Natural killer cell (primary cell): ENCODE measurements around the gene SCT. TPM values are rescaled to one million over a fixed set of nuclear protein-coding genes. Genes with fewer than 3 reads are reported as not detected.

Source experiments
- ATAC-seq, 3 donors: fragments of 150-1000 bp in 2 of 3; fragments of 200-7000 bp in 1 of 3; cut with Tn5 transposase; 1 replicate in 1 of 3; 2 replicates in 2 of 3; pipeline ENCODE4 v1.10.0; 2021; ENCODE audit warnings: mild to moderate bottlenecking in 2 of 3, moderate library complexity in 2 of 3
- DNase-seq, 2 donors: peaks; one replicate each; pipeline versions ENCODE4 v3.0.0 to v3.0.0-alpha.2; 2013 to 2021; ENCODE audit warnings: mixed read lengths in 1 of 2
- H3K27ac ChIP-seq: one replicate; pipeline ENCODE4 v1.5.1; 2013; ENCODE audit warnings: mild to moderate bottlenecking, low read length
- H3K27me3 ChIP-seq: one replicate; pipeline ENCODE4 v1.6.1; 2013; ENCODE audit warnings: low read length; ENCODE audit not compliant: control insufficient read depth, insufficient read depth
- H3K36me3 ChIP-seq: one replicate; pipeline ENCODE4 v1.6.1; 2013; ENCODE audit warnings: low read length; ENCODE audit not compliant: control insufficient read depth, insufficient read depth
- H3K4me1 ChIP-seq: one replicate; pipeline ENCODE4 v1.6.1; 2013; ENCODE audit warnings: low read length; ENCODE audit not compliant: control insufficient read depth, insufficient read depth
- H3K4me3 ChIP-seq: one replicate; pipeline ENCODE4 v1.5.1; 2013; ENCODE audit warnings: low read length
- H3K9me3 ChIP-seq: one replicate; pipeline ENCODE4 v1.6.1; 2013; ENCODE audit warnings: low read length; ENCODE audit not compliant: control insufficient read depth, insufficient read depth
- H3K27ac Mint-ChIP-seq, 2 donors: one replicate each; pipeline ENCODE4 v1.8.0; 2022; ENCODE audit warnings: mild to moderate bottlenecking in 2 of 2, mixed read lengths in 2 of 2, moderate library complexity in 1 of 2
- H3K27me3 Mint-ChIP-seq, 2 donors: one replicate each; pipeline ENCODE4 v1.8.0; 2022; ENCODE audit warnings: low read depth in 2 of 2, mixed read lengths in 2 of 2
- H3K36me3 Mint-ChIP-seq: one replicate; pipeline ENCODE4 v1.8.0; 2022; ENCODE audit warnings: mixed read lengths
- H3K4me1 Mint-ChIP-seq, 2 donors: one replicate each; pipeline ENCODE4 v1.8.0; 2022; ENCODE audit warnings: mixed read lengths in 2 of 2
- H3K4me3 Mint-ChIP-seq: one replicate; pipeline ENCODE4 v1.8.0; 2022; ENCODE audit warnings: mild to moderate bottlenecking, moderate library complexity, mixed read lengths
- H3K9me3 Mint-ChIP-seq, 2 donors: one replicate each; pipeline ENCODE4 v1.8.0; 2022; ENCODE audit warnings: mixed read lengths in 2 of 2
- WGBS: methylation state at CpG from one replicate; pipeline ENCODE4 v1.1.7; 2013; ENCODE audit warnings: missing lambda C conversion rate; ENCODE audit not compliant: insufficient coverage; 5-methylcytosine and 5-hydroxymethylcytosine counted together
- intact Hi-C: fragments of 100-400 bp; cut with micrococcal nuclease; formaldehyde crosslinking; loops from one replicate; pipeline ENCODE4 v1.14.2; 2022
- total RNA-seq, 4 donors: library from RNA; stranded (reverse); fragments of 120-200 nt in 1 of 4; gene quantifications; one replicate each; pipeline versions ENCODE4 v1.2.3 to v1.2.4, GENCODE V29; 2013 to 2022
- TF ChIP-seq, protein P1 (sequence below): fragments of 200-600 bp; IDR thresholded peaks from one replicate; pipeline ENCODE4 v1.8.0; 2022; ENCODE audit warnings: antibody characterized with exemption

Gene SCT
- total RNA-seq, 3 donors from 2014 or later (not counting 1 experiment from before 2014, with no cell fraction given) = not detected

DNA sequence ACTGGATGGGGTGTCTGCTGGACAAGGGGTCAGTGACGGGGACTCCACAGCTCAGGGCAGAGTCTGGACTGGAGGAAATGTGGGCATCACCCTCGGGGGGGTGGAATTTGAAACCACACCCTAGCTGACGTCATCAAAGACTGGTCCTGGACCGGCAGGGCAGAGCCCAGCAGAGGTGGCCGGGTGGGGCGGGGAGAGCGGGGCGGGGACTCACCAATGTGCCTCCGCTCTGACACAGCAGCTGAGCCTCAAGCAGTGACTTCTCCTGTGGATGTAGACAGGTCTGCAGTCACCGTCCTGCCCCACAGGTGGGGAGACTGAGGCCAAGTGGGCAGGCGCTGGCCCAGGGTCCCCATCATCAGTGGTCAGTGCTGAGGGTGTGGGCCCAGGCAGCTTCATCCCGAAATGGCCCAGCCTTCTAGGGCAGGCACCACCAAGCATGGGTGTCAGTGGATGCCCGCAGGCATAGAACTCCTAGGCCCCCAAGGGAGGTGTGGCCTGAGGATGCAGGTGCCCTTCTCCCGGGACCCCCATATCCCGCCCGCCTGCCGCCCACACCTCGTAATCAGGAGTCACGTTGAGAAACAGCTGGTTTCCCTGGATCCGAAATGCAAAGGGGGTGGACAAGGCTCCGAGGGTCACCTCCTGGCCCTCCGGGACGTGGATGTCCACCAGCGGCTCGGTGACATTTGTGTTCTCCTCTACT, 2.8 kb downstream of the SCT start:
- intact Hi-C loops = no loop called here
- WGBS = 92% methylated on average over 25 of the region's 25 CpGs
- ATAC-seq = no peak

DNA sequence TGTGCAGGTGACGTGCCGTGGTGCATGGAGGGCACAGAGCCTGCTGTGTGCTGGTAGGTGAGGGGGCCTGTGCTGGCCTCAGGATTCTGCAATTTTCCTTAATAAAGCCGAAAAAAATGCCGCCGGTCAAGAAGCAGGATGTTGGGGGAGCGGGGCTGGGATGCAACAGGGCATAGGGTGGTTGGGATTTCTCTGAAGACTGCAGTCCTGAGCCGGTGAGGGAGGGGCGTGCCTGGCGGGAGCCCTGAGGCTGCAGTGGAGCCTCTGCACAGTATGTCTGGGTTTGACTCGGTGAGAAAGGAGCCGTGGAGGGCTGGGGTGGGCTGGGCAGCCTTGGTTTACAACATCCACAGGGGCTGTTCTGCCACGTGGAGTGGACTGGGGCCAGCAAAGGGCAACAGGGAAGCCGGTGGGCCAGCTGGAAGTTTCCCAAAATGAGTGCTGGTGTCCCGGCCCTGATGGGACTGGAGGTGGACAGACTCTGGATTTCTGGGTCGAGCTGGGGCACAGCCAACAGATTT, 3.6 kb downstream of the SCT start:
- H3K27me3 Mint-ChIP-seq = peaks cover 10 to 11% of the 10 kb centered on the region in 2 donors
- H3K27ac ChIP-seq = no peak overlapping the region
- no peak overlapping the region for H3K27ac Mint-ChIP-seq
- H3K9me3 Mint-ChIP-seq = no peaks in the 10 kb centered on the region
- H3K4me3 ChIP-seq = no peak overlapping the region
- H3K4me3 Mint-ChIP-seq = no peak overlapping the region
- TF ChIP-seq, protein P1, sequence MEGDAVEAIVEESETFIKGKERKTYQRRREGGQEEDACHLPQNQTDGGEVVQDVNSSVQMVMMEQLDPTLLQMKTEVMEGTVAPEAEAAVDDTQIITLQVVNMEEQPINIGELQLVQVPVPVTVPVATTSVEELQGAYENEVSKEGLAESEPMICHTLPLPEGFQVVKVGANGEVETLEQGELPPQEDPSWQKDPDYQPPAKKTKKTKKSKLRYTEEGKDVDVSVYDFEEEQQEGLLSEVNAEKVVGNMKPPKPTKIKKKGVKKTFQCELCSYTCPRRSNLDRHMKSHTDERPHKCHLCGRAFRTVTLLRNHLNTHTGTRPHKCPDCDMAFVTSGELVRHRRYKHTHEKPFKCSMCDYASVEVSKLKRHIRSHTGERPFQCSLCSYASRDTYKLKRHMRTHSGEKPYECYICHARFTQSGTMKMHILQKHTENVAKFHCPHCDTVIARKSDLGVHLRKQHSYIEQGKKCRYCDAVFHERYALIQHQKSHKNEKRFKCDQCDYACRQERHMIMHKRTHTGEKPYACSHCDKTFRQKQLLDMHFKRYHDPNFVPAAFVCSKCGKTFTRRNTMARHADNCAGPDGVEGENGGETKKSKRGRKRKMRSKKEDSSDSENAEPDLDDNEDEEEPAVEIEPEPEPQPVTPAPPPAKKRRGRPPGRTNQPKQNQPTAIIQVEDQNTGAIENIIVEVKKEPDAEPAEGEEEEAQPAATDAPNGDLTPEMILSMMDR = no peak
- no peaks in the 10 kb centered on the region for H3K36me3 Mint-ChIP-seq
- no peak for DNase-seq
- WGBS = 90% methylated on average over 15 of the region's 15 CpGs
- ATAC-seq = no peak
- no peaks in the 10 kb centered on the region for H3K36me3 ChIP-seq
- H3K4me1 Mint-ChIP-seq = peaks cover 9 to 10% of the 10 kb centered on the region in 2 donors
- intact Hi-C loops = no loop called here
- peaks cover 11% of the 10 kb centered on the region for H3K27me3 ChIP-seq
- peaks cover 10% of the 10 kb centered on the region for H3K4me1 ChIP-seq
- H3K9me3 ChIP-seq = no peaks in the 10 kb centered on the region

More for the DNA sequence above, 2.8 kb downstream of the SCT start:
- no peaks in the 10 kb centered on the region for H3K9me3 ChIP-seq
- Mint-ChIP-seq H3K36me3 (no peaks in the 10 kb centered on the region), H3K27ac (no peak overlapping the region), H3K9me3 (no peaks in the 10 kb centered on the region), H3K27me3 (peaks cover 13 to 17% of the 10 kb centered on the region in 2 donors), H3K4me3 (no peak overlapping the region), H3K4me1 (peaks cover 16 to 17% of the 10 kb centered on the region in 2 donors)
- DNase-seq = no peak
- peaks cover 11% of the 10 kb centered on the region for H3K27me3 ChIP-seq
- no peak overlapping the region for H3K27ac ChIP-seq
- H3K4me3 ChIP-seq = no peak overlapping the region
- TF ChIP-seq, protein P1 = no peak
- H3K4me1 ChIP-seq = peaks cover 17% of the 10 kb centered on the region
- H3K36me3 ChIP-seq = no peaks in the 10 kb centered on the region

DNA sequence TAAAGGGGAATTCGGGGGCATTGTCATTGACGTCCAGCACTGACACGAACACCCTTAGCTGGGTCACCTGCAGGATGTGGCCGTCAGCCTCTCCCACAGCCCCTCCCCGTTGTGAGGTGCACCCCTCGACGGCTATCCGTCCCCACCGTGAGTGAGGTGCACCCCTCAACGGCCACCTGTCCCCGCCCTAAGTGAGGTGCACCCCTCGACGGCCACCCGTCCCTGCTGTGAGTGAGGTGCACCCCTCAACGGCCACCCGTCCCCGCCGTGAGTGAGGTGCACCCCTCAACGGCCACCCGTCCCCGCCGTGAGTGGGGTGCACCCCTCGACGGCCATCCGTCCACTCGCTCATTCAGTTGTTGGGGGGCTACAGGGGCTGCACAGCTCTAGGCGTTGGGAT, 5.1 kb downstream of the SCT start:
- H3K27ac ChIP-seq = no peak overlapping the region
- 85% methylated on average over 27 of the region's 27 CpGs for WGBS
- no peak for DNase-seq
- H3K4me3 ChIP-seq = no peak overlapping the region
- peaks cover 9% of the 10 kb centered on the region for H3K27me3 ChIP-seq
- H3K4me1 ChIP-seq = peaks cover 9% of the 10 kb centered on the region
- no peak overlapping the region for H3K27ac Mint-ChIP-seq
- no peaks in the 10 kb centered on the region for H3K36me3 ChIP-seq
- no peaks in the 10 kb centered on the region for H3K9me3 Mint-ChIP-seq
- ATAC-seq = peak in 2 of 3 donors; percentile 19 to 27
- no peaks in the 10 kb centered on the region for H3K36me3 Mint-ChIP-seq
- TF ChIP-seq, protein P1 = no peak
- no peak overlapping the region for H3K4me3 Mint-ChIP-seq
- H3K27me3 Mint-ChIP-seq = peaks cover 0 to 3% of the 10 kb centered on the region in 2 donors
- peaks cover 0 to under 1% of the 10 kb centered on the region in 2 donors for H3K4me1 Mint-ChIP-seq
- intact Hi-C loops = no loop called here
- H3K9me3 ChIP-seq = no peaks in the 10 kb centered on the region
